ENCODE measurements around the gene LAMB3.

GRCh38 chr1:209586221-209586740, 65.9 kb downstream of the LAMB3 start:
- no peak for TF ChIP-seq CTCF (IDR thresholded peaks at IDR 0.05)
- no peak for TF ChIP-seq POLR2A (IDR thresholded peaks at IDR 0.05)
